ENCODE data around the gene CAMTA2.
A peak's percentile ranks its signal among the peaks of the same experiment; 100 is the strongest.

CAMTA2 gene

GRCh38 chr17:4959261-4959965 lies 28.1 kb downstream of the CAMTA2 start:
- Histone ChIP-seq H3K27me3 (ENCODE audit: control insufficient read depth in 5 of 5, insufficient read depth in 4 of 5, low read length in 5 of 5) (no peaks in the 10 kb centered on the region), H3K4me1 (ENCODE audit: control insufficient read depth in 5 of 5, insufficient read depth in 5 of 5, low read length in 5 of 5) (peaks cover 0 to 1% (median 0%) of the 10 kb centered on the region in 5 donors), H3K9me3 (ENCODE audit: control insufficient read depth in 5 of 5, low read length in 5 of 5) (no peaks in the 10 kb centered on the region), H3K36me3 (ENCODE audit: control insufficient read depth in 5 of 5, insufficient read depth in 5 of 5, low read length in 5 of 5) (peaks cover 0 to 34% (median 27%) of the 10 kb centered on the region in 5 donors), H3K27ac (ENCODE audit: low read depth, low read length) (no peak overlapping the region), H3K4me3 (ENCODE audit: low read depth in 1 of 5, low read length in 5 of 5) (no peak overlapping the region), H3K9ac (ENCODE audit: low read length in 5 of 5) (no peak overlapping the region)

GRCh38 chr17:4958102-4958501 lies 29.4 kb downstream of the CAMTA2 start:
- no peak overlapping the region for H3K9ac ChIP-seq (ENCODE audit: low read length in 5 of 5)
- H3K27me3 ChIP-seq (ENCODE audit: control insufficient read depth in 5 of 5, insufficient read depth in 4 of 5, low read length in 5 of 5), result no peaks in the 10 kb centered on the region
- no peak overlapping the region for H3K4me3 ChIP-seq (ENCODE audit: low read depth in 1 of 5, low read length in 5 of 5)
- peaks cover 2 to 14% (median 9%) of the 10 kb centered on the region in 5 donors for H3K4me1 ChIP-seq (ENCODE audit: control insufficient read depth in 5 of 5, insufficient read depth in 5 of 5, low read length in 5 of 5)
- no peaks in the 10 kb centered on the region for H3K9me3 ChIP-seq (ENCODE audit: control insufficient read depth in 5 of 5, low read length in 5 of 5)
- H3K36me3 ChIP-seq (ENCODE audit: control insufficient read depth in 5 of 5, insufficient read depth in 5 of 5, low read length in 5 of 5), result peaks cover 0 to 34% (median 27%) of the 10 kb centered on the region in 5 donors
- no peak overlapping the region for H3K27ac ChIP-seq (ENCODE audit: low read depth, low read length)

- H3K9ac ChIP-seq (ENCODE audit: low read length in 5 of 5), result no peak overlapping the region
- no peak overlapping the region for H3K27ac ChIP-seq (ENCODE audit: low read depth, low read length)
- H3K4me3 ChIP-seq (ENCODE audit: low read depth in 1 of 5, low read length in 5 of 5), result no peak overlapping the region
- no peaks in the 10 kb centered on the region for H3K9me3 ChIP-seq (ENCODE audit: control insufficient read depth in 5 of 5, low read length in 5 of 5)
- H3K36me3 ChIP-seq (ENCODE audit: control insufficient read depth in 5 of 5, insufficient read depth in 5 of 5, low read length in 5 of 5), result peaks cover 0 to 34% (median 27%) of the 10 kb centered on the region in 5 donors
- no peaks in the 10 kb centered on the region for H3K27me3 ChIP-seq (ENCODE audit: control insufficient read depth in 5 of 5, insufficient read depth in 4 of 5, low read length in 5 of 5)
- H3K4me1 ChIP-seq (ENCODE audit: control insufficient read depth in 5 of 5, insufficient read depth in 5 of 5, low read length in 5 of 5), result peaks cover 2 to 17% (median 14%) of the 10 kb centered on the region in 5 donors
Measured at GRCh38 chr17:4956493-4957061, 30.9 kb downstream of the CAMTA2 start.

- H3K9ac ChIP-seq (ENCODE audit: low read length in 5 of 5), result no peak overlapping the region
- H3K4me3 ChIP-seq (ENCODE audit: low read depth in 1 of 5, low read length in 5 of 5), result no peak overlapping the region
- no peaks in the 10 kb centered on the region for H3K27me3 ChIP-seq (ENCODE audit: control insufficient read depth in 5 of 5, insufficient read depth in 4 of 5, low read length in 5 of 5)
- peaks cover 0 to 25% (median 19%) of the 10 kb centered on the region in 5 donors for H3K36me3 ChIP-seq (ENCODE audit: control insufficient read depth in 5 of 5, insufficient read depth in 5 of 5, low read length in 5 of 5)
- no peaks in the 10 kb centered on the region for H3K9me3 ChIP-seq (ENCODE audit: control insufficient read depth in 5 of 5, low read length in 5 of 5)
- no peak overlapping the region for H3K27ac ChIP-seq (ENCODE audit: low read depth, low read length)
- H3K4me1 ChIP-seq (ENCODE audit: control insufficient read depth in 5 of 5, insufficient read depth in 5 of 5, low read length in 5 of 5), result peaks cover 2 to 27% (median 22%) of the 10 kb centered on the region in 5 donors
Measured at GRCh38 chr17:4955091-4955490, 32.4 kb downstream of the CAMTA2 start.

- Histone ChIP-seq H3K27ac (ENCODE audit: low read depth, low read length) (peak overlapping the region; percentile 63), H3K36me3 (ENCODE audit: control insufficient read depth in 5 of 5, insufficient read depth in 5 of 5, low read length in 5 of 5) (peaks cover 0 to 12% (median 5%) of the 10 kb centered on the region in 5 donors), H3K27me3 (ENCODE audit: control insufficient read depth in 5 of 5, insufficient read depth in 4 of 5, low read length in 5 of 5) (no peaks in the 10 kb centered on the region), H3K4me3 (ENCODE audit: low read depth in 1 of 5, low read length in 5 of 5) (no peak overlapping the region), H3K9me3 (ENCODE audit: control insufficient read depth in 5 of 5, low read length in 5 of 5) (no peaks in the 10 kb centered on the region), H3K4me1 (ENCODE audit: control insufficient read depth in 5 of 5, insufficient read depth in 5 of 5, low read length in 5 of 5) (peaks cover 2 to 31% (median 23%) of the 10 kb centered on the region in 5 donors), H3K9ac (ENCODE audit: low read length in 5 of 5) (peak overlapping the region in 1 of 5 donors; percentile 56)
Measured at GRCh38 chr17:4953451-4953961, 34.0 kb downstream of the CAMTA2 start.

- Histone ChIP-seq H3K27ac (ENCODE audit: low read depth, low read length) (no peak overlapping the region), H3K9me3 (ENCODE audit: control insufficient read depth in 5 of 5, low read length in 5 of 5) (no peaks in the 10 kb centered on the region), H3K4me1 (ENCODE audit: control insufficient read depth in 5 of 5, insufficient read depth in 5 of 5, low read length in 5 of 5) (peaks cover 2 to 40% (median 30%) of the 10 kb centered on the region in 5 donors), H3K4me3 (ENCODE audit: low read depth in 1 of 5, low read length in 5 of 5) (no peak overlapping the region), H3K36me3 (ENCODE audit: control insufficient read depth in 5 of 5, insufficient read depth in 5 of 5, low read length in 5 of 5) (peaks cover 0 to 4% (median 2%) of the 10 kb centered on the region in 5 donors), H3K9ac (ENCODE audit: low read length in 5 of 5) (no peak overlapping the region), H3K27me3 (ENCODE audit: control insufficient read depth in 5 of 5, insufficient read depth in 4 of 5, low read length in 5 of 5) (no peaks in the 10 kb centered on the region)
Measured at GRCh38 chr17:4951486-4951885, 36.0 kb downstream of the CAMTA2 start.

- peak within 1 kb of the TSS in 4 of 5 donors; percentile 30 to 58 (median 49) for H3K4me3 ChIP-seq (ENCODE audit: low read depth in 1 of 5, low read length in 5 of 5)
- H3K4me1 ChIP-seq (ENCODE audit: control insufficient read depth in 5 of 5, insufficient read depth in 5 of 5, low read length in 5 of 5), result peaks cover 5 to 47% (median 37%) of the 10 kb centered on the region in 5 donors
- H3K36me3 ChIP-seq (ENCODE audit: control insufficient read depth in 5 of 5, insufficient read depth in 5 of 5, low read length in 5 of 5), result peaks cover 0 to 10% (median 7%) of the 10 kb centered on the region in 5 donors
- peak within 1 kb of the TSS; percentile 96 for H3K27ac ChIP-seq (ENCODE audit: low read depth, low read length)
- H3K27me3 ChIP-seq (ENCODE audit: control insufficient read depth in 5 of 5, insufficient read depth in 4 of 5, low read length in 5 of 5), result no peaks in the 10 kb centered on the region
- H3K9ac ChIP-seq (ENCODE audit: low read length in 5 of 5), result peak within 1 kb of the TSS in 4 of 5 donors; percentile 75 to 82 (median 82)
- H3K9me3 ChIP-seq (ENCODE audit: control insufficient read depth in 5 of 5, low read length in 5 of 5), result no peaks in the 10 kb centered on the region
Measured at GRCh38 chr17:4950746-4951204, 36.7 kb downstream of the CAMTA2 start, which contains the start of gene ENO3. Gene ENO3 (plus strand): TSS chr17:4951119. CDS start chr17:4951830, 711 bp downstream.

GRCh38 chr17:4950075-4950745 lies 37.3 kb downstream of the CAMTA2 start:
- H3K36me3 ChIP-seq (ENCODE audit: control insufficient read depth in 5 of 5, insufficient read depth in 5 of 5, low read length in 5 of 5), result peaks cover 0 to 15% (median 13%) of the 10 kb centered on the region in 5 donors
- H3K27ac ChIP-seq (ENCODE audit: low read depth, low read length), result peak overlapping the region; percentile 96
- H3K4me1 ChIP-seq (ENCODE audit: control insufficient read depth in 5 of 5, insufficient read depth in 5 of 5, low read length in 5 of 5), result peaks cover 5 to 52% (median 43%) of the 10 kb centered on the region in 5 donors
- peak overlapping the region in 4 of 5 donors; percentile 30 to 58 (median 49) for H3K4me3 ChIP-seq (ENCODE audit: low read depth in 1 of 5, low read length in 5 of 5)
- no peaks in the 10 kb centered on the region for H3K27me3 ChIP-seq (ENCODE audit: control insufficient read depth in 5 of 5, insufficient read depth in 4 of 5, low read length in 5 of 5)
- no peaks in the 10 kb centered on the region for H3K9me3 ChIP-seq (ENCODE audit: control insufficient read depth in 5 of 5, low read length in 5 of 5)
- peak overlapping the region in 4 of 5 donors; percentile 75 to 82 (median 82) for H3K9ac ChIP-seq (ENCODE audit: low read length in 5 of 5)

GRCh38 chr17:4949321-4950074 lies 38.0 kb downstream of the CAMTA2 start:
- H3K9ac ChIP-seq (ENCODE audit: low read length in 5 of 5), result peak overlapping the region in 4 of 5 donors; percentile 76 to 80 (median 78)
- H3K9me3 ChIP-seq (ENCODE audit: control insufficient read depth in 5 of 5, low read length in 5 of 5), result no peaks in the 10 kb centered on the region
- H3K36me3 ChIP-seq (ENCODE audit: control insufficient read depth in 5 of 5, insufficient read depth in 5 of 5, low read length in 5 of 5), result peaks cover 0 to 22% (median 20%) of the 10 kb centered on the region in 5 donors
- H3K4me1 ChIP-seq (ENCODE audit: control insufficient read depth in 5 of 5, insufficient read depth in 5 of 5, low read length in 5 of 5), result peaks cover 5 to 60% (median 50%) of the 10 kb centered on the region in 5 donors
- H3K27ac ChIP-seq (ENCODE audit: low read depth, low read length), result peak overlapping the region; percentile 96
- peak overlapping the region; percentile 48 to 99 (median 89) for H3K4me3 ChIP-seq (ENCODE audit: low read depth in 1 of 5, low read length in 5 of 5)
- H3K27me3 ChIP-seq (ENCODE audit: control insufficient read depth in 5 of 5, insufficient read depth in 4 of 5, low read length in 5 of 5), result no peaks in the 10 kb centered on the region

Measured in subcutaneous abdominal adipose tissue (tissue), 5 donors.